HG03066 (cell line): Measurements from ENCODE around the gene PDE11A.

Experiments used
- ATAC-seq: cut with Tn5 transposase; IDR thresholded peaks from one replicate; pipeline ENCODE4 v1.9.1; 2021; ENCODE audit warnings: low read depth; ENCODE audit not compliant: unreplicated experiment

The PDE11A gene

GRCh38 chr2:177587371-177587770 lies 485.2 kb downstream of the PDE11A start:
- ATAC-seq: no peak

- no peak for ATAC-seq
These were observed 486.4 kb downstream of the PDE11A start for GRCh38 chr2:177586154-177586553.

- no peak for ATAC-seq
These were observed 487.2 kb downstream of the PDE11A start for GRCh38 chr2:177585234-177585863.

GRCh38 chr2:177584030-177584692 lies 488.4 kb downstream of the PDE11A start:
- ATAC-seq: no peak

GRCh38 chr2:177582000-177582399 lies 490.6 kb downstream of the PDE11A start:
- no peak for ATAC-seq

GRCh38 chr2:177579486-177580036 lies 493.0 kb downstream of the PDE11A start:
- no peak for ATAC-seq

- ATAC-seq: no peak
These were observed 494.1 kb downstream of the PDE11A start for GRCh38 chr2:177578454-177578853.

- ATAC-seq: no peak
These were observed 495.5 kb downstream of the PDE11A start for GRCh38 chr2:177577075-177577474.

- no peak for ATAC-seq
These were observed 497.2 kb downstream of the PDE11A start for GRCh38 chr2:177575358-177575757.

GRCh38 chr2:177574356-177574755 lies 498.2 kb downstream of the PDE11A start:
- no peak for ATAC-seq
